Endothelial cell of umbilical vein (primary cell): ENCODE measurements around the gene NALCN. TPM values are rescaled to one million over a fixed set of nuclear protein-coding genes. Genes with fewer than 3 reads are reported as not detected.
A peak's percentile ranks its signal among the peaks of the same experiment; 100 is the strongest.

ENCODE experiments used
- BruUV-seq: library from RNA; stranded (reverse); fragments of 400-500 nt; replicated peaks from 2 replicates; lab custom pipeline; 2021; lab: Mats Ljungman, UMichigan
- CTCF ChIA-PET: fragments of 300-600, 350-600 bp; sonication (Branson Sonifier 250); formaldehyde crosslinking; loops from one replicate; lab custom pipeline; 2021; ENCODE audit warnings: antibody characterized with exemption, inconsistent platforms; lab: Charles Lee
- POLR2A ChIA-PET: fragments of 300-600, 350-600 bp; sonication (Branson Sonifier 250); formaldehyde crosslinking; loops from one replicate; lab custom pipeline; 2021; ENCODE audit warnings: antibody characterized with exemption, inconsistent platforms; lab: Charles Lee
- DNase-seq: peaks from one replicate; pipeline ENCODE4 v3.0.0-alpha.2; 2011; ENCODE audit warnings: low read depth, low spot score
- FAIRE-seq: peaks from 2 replicates; lab custom pipeline; 2011; peaks lifted over from hg19 to GRCh38; lab: Jason Lieb, UNC
- H2AFZ ChIP-seq: 2 replicates; pipeline ENCODE4 v1.6.0; 2012; ENCODE audit warnings: low read depth, low read length, control low read depth, inconsistent platforms
- H3K27ac ChIP-seq: 2 replicates; pipeline ENCODE4 v1.5.1; 2011; ENCODE audit warnings: low read depth, mild to moderate bottlenecking, control low read depth, low read length, moderate library complexity; ENCODE audit not compliant: insufficient read depth
- H3K27me3 ChIP-seq, 2 experiments: 2 replicates each; pipeline versions ENCODE4 v1.6.0 to v1.6.1; 2011; ENCODE audit warnings: low read length in 2 of 2, mixed read lengths in 1 of 2; ENCODE audit not compliant: control insufficient read depth in 2 of 2, insufficient read depth in 2 of 2
- H3K36me3 ChIP-seq, 2 experiments: 2 replicates in 1 of 2; 3 replicates in 1 of 2; pipeline ENCODE4 v1.5.1; 2011; ENCODE audit warnings: low read length in 2 of 2, mild to moderate bottlenecking in 1 of 2, moderate library complexity in 1 of 2; ENCODE audit not compliant: control insufficient read depth in 2 of 2, insufficient read depth in 2 of 2; ENCODE audit errors: extremely low read depth in 1 of 2
- H3K4me1 ChIP-seq: 3 replicates; pipeline ENCODE4 v1.5.1; 2011; ENCODE audit warnings: mild to moderate bottlenecking, low read length; ENCODE audit not compliant: control insufficient read depth, insufficient read depth; ENCODE audit errors: extremely low read depth
- H3K4me2 ChIP-seq: 2 replicates; pipeline ENCODE4 v1.6.1; 2011; ENCODE audit warnings: low read length, control low read depth, mixed read lengths; ENCODE audit not compliant: insufficient read depth
- H3K4me3 ChIP-seq, 3 experiments: fragments of 200-600 bp in 1 of 3; sonication (generic), shearing (Covaris generic) in 1 of 3; replicated peaks in 1 of 3; 2 replicates each; pipeline ENCODE4 v1.5.1; 2011 to 2016; ENCODE audit warnings: control low read depth in 3 of 3, low read length in 3 of 3, mild to moderate bottlenecking in 2 of 3, inconsistent platforms in 1 of 3, low read depth in 1 of 3, moderate library complexity in 1 of 3; ENCODE audit not compliant: insufficient read depth in 1 of 3
- H3K79me2 ChIP-seq: 2 replicates; pipeline ENCODE4 v1.6.0; 2012; ENCODE audit warnings: low read length, inconsistent platforms; ENCODE audit not compliant: control insufficient read depth, insufficient read depth
- H3K9ac ChIP-seq: replicated peaks from 2 replicates; pipeline ENCODE3; 2011; ENCODE audit warnings: low read length, control low read depth; ENCODE audit not compliant: insufficient read depth; ENCODE audit errors: extremely low read depth
- H3K9me1 ChIP-seq: replicated peaks from 3 replicates; pipeline ENCODE4 v1.6.0; 2011; ENCODE audit warnings: mild to moderate bottlenecking, low read length; ENCODE audit not compliant: control insufficient read depth, insufficient read depth; ENCODE audit errors: extremely low read depth
- H3K9me3 ChIP-seq: replicated peaks from 2 replicates; pipeline ENCODE4 v1.5.1; 2012; ENCODE audit warnings: low read length, inconsistent platforms; ENCODE audit not compliant: control insufficient read depth, insufficient read depth
- H4K20me1 ChIP-seq: replicated peaks from 2 replicates; pipeline ENCODE3; 2011; ENCODE audit warnings: mild to moderate bottlenecking, low read length; ENCODE audit not compliant: control insufficient read depth, insufficient read depth; ENCODE audit errors: extremely low read depth
- CTCF ChIP-seq, 2 donors: IDR thresholded peaks; 1 replicate in 1 of 2; 2 replicates in 1 of 2; pipeline ENCODE4 v1.5.1; 2011; ENCODE audit warnings: low read length in 2 of 2, mild to moderate bottlenecking in 2 of 2, moderate library complexity in 2 of 2, control low read depth in 1 of 2, inconsistent platforms in 1 of 2, low read depth in 1 of 2; ENCODE audit not compliant: insufficient read depth in 1 of 2; ENCODE audit errors: extremely low read depth in 1 of 2
- EZH2 ChIP-seq: IDR thresholded peaks from 2 replicates; pipeline ENCODE4 v1.6.1; 2012; ENCODE audit warnings: borderline replicate concordance, low read depth, mild to moderate bottlenecking, moderate library complexity, low read length, inconsistent platforms; ENCODE audit not compliant: severe bottlenecking
- FOS ChIP-seq: IDR thresholded peaks from 2 replicates; pipeline ENCODE4 v1.6.1; 2011; ENCODE audit warnings: mild to moderate bottlenecking, low read length, moderate library complexity, borderline replicate concordance; ENCODE audit not compliant: insufficient read depth
- GATA2 ChIP-seq: IDR thresholded peaks from 2 replicates; pipeline ENCODE4 v1.7.0; 2011; ENCODE audit warnings: low read depth, mild to moderate bottlenecking, moderate library complexity, mixed read lengths, low read length; ENCODE audit not compliant: insufficient read length, insufficient read depth
- JUN ChIP-seq: IDR thresholded peaks from 2 replicates; pipeline ENCODE4 v1.6.1; 2011; ENCODE audit warnings: borderline replicate concordance, low read depth; ENCODE audit not compliant: insufficient read length, insufficient read depth
- MAX ChIP-seq: IDR thresholded peaks from 2 replicates; pipeline ENCODE4 v1.6.1; 2011; ENCODE audit not compliant: insufficient read depth, insufficient read length
- MYC ChIP-seq: IDR thresholded peaks from one replicate; pipeline ENCODE4 v1.6.1; 2011; ENCODE audit warnings: mild to moderate bottlenecking, low read depth, low read length
- POLR2A ChIP-seq: IDR thresholded peaks from 2 replicates; pipeline ENCODE4 v1.6.1; 2012; ENCODE audit warnings: low read depth, mild to moderate bottlenecking, control low read depth, low read length
- POLR2AphosphoS5 ChIP-seq: IDR thresholded peaks from 2 replicates; pipeline ENCODE4 v1.6.1; 2012; ENCODE audit warnings: low read depth, mild to moderate bottlenecking, control low read depth, low read length, moderate library complexity; ENCODE audit not compliant: insufficient read depth
- dilution Hi-C: fragments of 300-500 bp; cut with MboI; formaldehyde crosslinking; loops from one replicate; pipeline ENCODE4 v1.15.0; 2019; ENCODE audit warnings: low sequenced_read_pairs; ENCODE audit not compliant: extremely low pct_ligation_motif_present
- intact Hi-C: fragments of 100-400 bp; cut with micrococcal nuclease; formaldehyde crosslinking; loops from one replicate; pipeline ENCODE4 v1.10.0; 2022
- polyA plus RNA-seq, 4 experiments: library from polyadenylated mRNA; depleted of rRNA in 3 of 4; stranded (reverse) in 3 of 4; unstranded in 1 of 4; fragments of >200 nt; gene quantifications; 2 replicates each; pipeline versions ENCODE4 v1.2.1 to v1.2.3, GENCODE V29; 2011 to 2012; ENCODE audit warnings: missing spikeins in 1 of 4
- total RNA-seq: library from RNA; stranded (reverse); gene quantifications from 2 replicates; pipeline ENCODE4 v1.2.3, GENCODE V29; 2021

The NALCN gene
- total and polyA plus RNA-seq, 2 donors (not counting 3 experiments of a cell fraction or from before 2014, with no cell fraction given) = 3.3 to 4.4 TPM

DNA sequence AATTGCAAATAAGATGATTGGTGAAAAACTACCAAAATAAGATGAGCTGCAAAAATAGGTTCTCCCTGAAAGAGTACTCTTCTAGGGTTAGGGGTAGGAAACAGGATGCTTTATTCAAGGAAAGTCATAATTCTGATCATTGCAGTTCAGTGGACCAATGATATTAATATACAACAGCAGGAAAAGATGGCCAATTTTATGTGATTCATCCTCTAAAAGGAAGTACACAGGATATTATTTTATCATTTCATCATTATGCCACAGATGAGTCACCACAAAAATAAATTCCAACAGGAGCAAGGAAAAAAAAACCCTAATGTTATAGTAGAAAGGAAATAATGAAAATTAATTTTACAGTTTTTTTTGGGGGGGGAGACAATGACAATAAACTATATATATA lies 205.0 kb downstream of the NALCN start:
- H3K36me3 ChIP-seq = no peaks in the 10 kb centered on the region
- peak overlapping the region; percentile 62 for H3K4me2 ChIP-seq
- dilution Hi-C loops (no loop called here), intact Hi-C loops (loop anchor here (1.0 to 5.0 kb wide), 6 partner anchors 47 to 411 kb away; no protein-coding TSS in a partner anchor)
- H3K79me2 ChIP-seq = no peaks in the 10 kb centered on the region
- peak; percentile 72 for DNase-seq
- TF ChIP-seq JUN (peak; percentile 95), MAX (no peak), MYC (no peak), POLR2AphosphoS5 (peak; percentile 36), FOS (peak; percentile 96), POLR2A (no peak), GATA2 (peak; percentile 84), CTCF (IDR thresholded peaks at IDR 0.05; ENCODE audit: extremely low read depth in 1 of 2, insufficient read depth in 1 of 2, low read depth in 1 of 2, low read length in 2 of 2) (no peak), EZH2 (no peak)
- CTCF ChIA-PET = interaction anchor here (1.1 to 2.7 kb wide), 5 partner anchors 32 to 242 kb away, joined by 3 to 11 read pairs (median 3); no protein-coding TSS in a partner anchor
- no peak overlapping the region for H2AFZ ChIP-seq
- H3K9ac ChIP-seq = no peak overlapping the region
- no peaks in the 10 kb centered on the region for H3K9me1 ChIP-seq
- no peak for FAIRE-seq
- H3K27me3 ChIP-seq = no peaks in the 10 kb centered on the region
- H3K4me1 ChIP-seq = peaks cover 31% of the 10 kb centered on the region
- peak overlapping the region; percentile 62 for H3K27ac ChIP-seq
- H3K9me3 ChIP-seq = no peaks in the 10 kb centered on the region
- no peaks in the 10 kb centered on the region for H4K20me1 ChIP-seq
- no TSS peak for BruUV-seq
- H3K4me3 ChIP-seq = no peak overlapping the region
- POLR2A ChIA-PET = no interaction called here
